ENCODE measurements around the gene RAPGEF2. TPM values are rescaled to one million over a fixed set of nuclear protein-coding genes. Genes with fewer than 3 reads are reported as not detected.
"Not testable (repeated sequence)": the region's sequence is repeated elsewhere in the genome, so short reads cannot be mapped to it uniquely, and the experiment has no call there.

Gene RAPGEF2
- total RNA-seq, 1 experiment from 2014 or later = 29.8 TPM

GRCh38 chr4:159250751-159251325 is 148.0 kb downstream of the RAPGEF2 start:
- H3K79me2 ChIP-seq (ENCODE audit: low read depth) = no peaks in the 10 kb centered on the region
- ChIA-PET POLR2A (ENCODE audit: unreplicated experiment) (no interaction called here), CTCF (no interaction called here)
- no peak overlapping the region for H3K4me2 ChIP-seq
- no peak overlapping the region for H3K27ac ChIP-seq
- intact Hi-C loops (cut with micrococcal nuclease; ENCODE audit: unreplicated experiment) = no loop called here
- H3K9me3 ChIP-seq (ENCODE audit: insufficient read depth, low read depth) = no peaks in the 10 kb centered on the region
- no peaks in the 10 kb centered on the region for H3K9me2 ChIP-seq (ENCODE audit: insufficient read depth)
- no peaks in the 10 kb centered on the region for H3K36me3 ChIP-seq (ENCODE audit: low read depth)
- H2AFZ ChIP-seq = no peak overlapping the region
- no peak overlapping the region for H3K4me3 ChIP-seq
- TF ChIP-seq CTCF (conservative IDR thresholded peaks at IDR 0.05) (no peak), EZH2 (IDR thresholded peaks at IDR 0.05; ENCODE audit: low read depth) (no peak)
- H3F3A ChIP-seq (ENCODE audit: insufficient read depth, low read depth) = no peaks in the 10 kb centered on the region
- no peaks in the 10 kb centered on the region for H4K20me1 ChIP-seq (ENCODE audit: insufficient read depth)
- no TSS peak for BruUV-seq (replicated peaks)
- no peaks in the 10 kb centered on the region for H3K27me3 ChIP-seq (ENCODE audit: insufficient read depth, low read depth)
- no peak for DNase-seq
- H3K4me1 ChIP-seq (replicated peaks; ENCODE audit: insufficient read depth) = no peaks in the 10 kb centered on the region

GRCh38 chr4:159251580-159251979 is 148.7 kb downstream of the RAPGEF2 start:
- POLR2A ChIA-PET (ENCODE audit: unreplicated experiment); H3K79me2 ChIP-seq (ENCODE audit: low read depth); DNase-seq; H3K4me2 ChIP-seq; H3K27me3 ChIP-seq (ENCODE audit: insufficient read depth, low read depth); H3F3A ChIP-seq (ENCODE audit: insufficient read depth, low read depth); H4K20me1 ChIP-seq (ENCODE audit: insufficient read depth); H3K36me3 ChIP-seq (ENCODE audit: low read depth); BruUV-seq (replicated peaks); H3K4me1 ChIP-seq (replicated peaks; ENCODE audit: insufficient read depth); H3K9me3 ChIP-seq (ENCODE audit: insufficient read depth, low read depth); H3K9me2 ChIP-seq (ENCODE audit: insufficient read depth); intact Hi-C loops (cut with micrococcal nuclease; ENCODE audit: unreplicated experiment); H3K27ac ChIP-seq; H2AFZ ChIP-seq; CTCF ChIA-PET; H3K4me3 ChIP-seq: not testable (repeated sequence)

GRCh38 chr4:159252491-159252890 is 149.6 kb downstream of the RAPGEF2 start:
- no peak for TF ChIP-seq EZH2 (IDR thresholded peaks at IDR 0.05; ENCODE audit: low read depth)
- no peak for TF ChIP-seq CTCF (conservative IDR thresholded peaks at IDR 0.05)
- no TSS peak for BruUV-seq (replicated peaks)
- H3K4me2 ChIP-seq = no peak overlapping the region
- H2AFZ ChIP-seq = no peak overlapping the region
- H4K20me1 ChIP-seq (ENCODE audit: insufficient read depth) = no peaks in the 10 kb centered on the region
- H3K27ac ChIP-seq = no peak overlapping the region
- H3F3A ChIP-seq (ENCODE audit: insufficient read depth, low read depth) = no peaks in the 10 kb centered on the region
- intact Hi-C loops (cut with micrococcal nuclease; ENCODE audit: unreplicated experiment) = no loop called here
- no peaks in the 10 kb centered on the region for H3K9me2 ChIP-seq (ENCODE audit: insufficient read depth)
- H3K27me3 ChIP-seq (ENCODE audit: insufficient read depth, low read depth) = no peaks in the 10 kb centered on the region
- ChIA-PET CTCF (no interaction called here), POLR2A (ENCODE audit: unreplicated experiment) (interaction anchor here (0.7 kb wide), 1 partner anchor 393 kb away, joined by 6 read pairs; no protein-coding TSS in a partner anchor)
- no peak for DNase-seq
- H3K36me3 ChIP-seq (ENCODE audit: low read depth) = no peaks in the 10 kb centered on the region
- no peaks in the 10 kb centered on the region for H3K9me3 ChIP-seq (ENCODE audit: insufficient read depth, low read depth)
- no peaks in the 10 kb centered on the region for H3K4me1 ChIP-seq (replicated peaks; ENCODE audit: insufficient read depth)
- no peaks in the 10 kb centered on the region for H3K79me2 ChIP-seq (ENCODE audit: low read depth)
- H3K4me3 ChIP-seq = no peak overlapping the region

GRCh38 chr4:159256037-159256436 is 153.2 kb downstream of the RAPGEF2 start:
- Histone ChIP-seq H4K20me1 (ENCODE audit: insufficient read depth) (no peaks in the 10 kb centered on the region), H3K4me3 (no peak overlapping the region), H3K9me3 (ENCODE audit: insufficient read depth, low read depth) (no peaks in the 10 kb centered on the region), H3K9me2 (ENCODE audit: insufficient read depth) (no peaks in the 10 kb centered on the region), H3K36me3 (ENCODE audit: low read depth) (no peaks in the 10 kb centered on the region), H3F3A (ENCODE audit: insufficient read depth, low read depth) (no peaks in the 10 kb centered on the region), H3K4me1 (replicated peaks; ENCODE audit: insufficient read depth) (no peaks in the 10 kb centered on the region), H3K27me3 (ENCODE audit: insufficient read depth, low read depth) (no peaks in the 10 kb centered on the region), H3K4me2 (no peak overlapping the region), H3K79me2 (ENCODE audit: low read depth) (no peaks in the 10 kb centered on the region), H2AFZ (no peak overlapping the region), H3K27ac (no peak overlapping the region)
- TF ChIP-seq EZH2 (IDR thresholded peaks at IDR 0.05; ENCODE audit: low read depth) (no peak), CTCF (conservative IDR thresholded peaks at IDR 0.05) (no peak)
- ChIA-PET POLR2A (ENCODE audit: unreplicated experiment) (no interaction called here), CTCF (no interaction called here)
- no peak for DNase-seq
- BruUV-seq (replicated peaks) = no TSS peak
- intact Hi-C loops (cut with micrococcal nuclease; ENCODE audit: unreplicated experiment) = no loop called here

Data from PC-9 (cell line).